ENCODE measurements around the gene HS6ST3. TPM values are rescaled to one million over a fixed set of nuclear protein-coding genes. Genes with fewer than 3 reads are reported as not detected.
"Not testable (repeated sequence)": the region's sequence is repeated elsewhere in the genome, so short reads cannot be mapped to it uniquely, and the experiment has no call there.

HS6ST3 gene
- polyA plus RNA-seq, 6 donors from 2014 or later, result not detected

DNA sequence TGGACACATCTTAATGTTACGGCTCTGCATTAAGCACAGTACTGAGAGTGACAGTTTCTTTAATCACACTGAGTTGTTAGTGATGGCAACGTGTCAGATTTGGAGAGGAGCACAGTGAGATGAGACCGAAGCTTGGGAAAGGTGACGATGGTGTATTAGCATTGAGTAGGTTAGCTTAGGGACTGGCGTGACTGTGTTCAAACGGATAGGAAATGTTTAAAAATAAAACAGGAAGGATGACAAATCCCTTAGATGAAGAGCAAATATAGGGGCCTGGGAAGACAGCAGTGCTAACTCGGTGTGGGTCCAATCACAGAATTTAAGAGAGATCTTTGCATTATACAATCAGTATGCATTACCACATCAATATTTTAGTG lies 384.3 kb downstream of the HS6ST3 start:
- H3K4me1 Mint-ChIP-seq, result no peaks in the 10 kb centered on the region
- no peaks in the 10 kb centered on the region for H3K36me3 Mint-ChIP-seq
- ATAC-seq (ENCODE audit: low read depth in 2 of 2), result no peak
- H3K27ac Mint-ChIP-seq, result peak overlapping the region in 1 of 6 donors; percentile 26
- no peak for DNase-seq
- no peak overlapping the region for H3K4me3 Mint-ChIP-seq
- peaks cover 0 to 16% (median 9%) of the 10 kb centered on the region in 7 donors for H3K9me3 Mint-ChIP-seq
- H3K27me3 Mint-ChIP-seq, result no peaks in the 10 kb centered on the region

DNA sequence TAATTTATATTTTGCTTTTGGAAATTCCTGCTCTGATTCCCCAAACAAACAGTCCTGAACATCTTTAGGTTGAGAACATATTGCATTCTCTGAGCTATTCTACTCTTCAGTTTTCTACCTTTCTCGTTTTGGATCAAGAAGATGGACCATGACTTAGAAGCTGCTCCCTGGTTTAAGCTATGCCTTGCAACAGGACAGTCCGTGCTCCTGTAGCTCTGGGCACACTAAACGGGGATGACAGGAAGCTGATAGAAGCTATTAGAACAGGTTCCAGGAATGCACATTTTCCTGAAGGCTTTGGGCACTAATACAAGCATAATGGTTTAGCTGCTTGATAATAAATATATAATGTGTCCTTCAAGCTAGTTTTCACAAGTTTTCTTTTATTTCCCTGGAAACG lies 385.2 kb downstream of the HS6ST3 start:
- Mint-ChIP-seq H3K27ac (no peak overlapping the region), H3K9me3 (peaks cover 0 to 15% (median 9%) of the 10 kb centered on the region in 7 donors), H3K4me3 (no peak overlapping the region), H3K4me1 (no peaks in the 10 kb centered on the region), H3K36me3 (no peaks in the 10 kb centered on the region), H3K27me3 (no peaks in the 10 kb centered on the region)
- ATAC-seq (ENCODE audit: low read depth in 2 of 2), result no peak
- DNase-seq, result no peak

DNA sequence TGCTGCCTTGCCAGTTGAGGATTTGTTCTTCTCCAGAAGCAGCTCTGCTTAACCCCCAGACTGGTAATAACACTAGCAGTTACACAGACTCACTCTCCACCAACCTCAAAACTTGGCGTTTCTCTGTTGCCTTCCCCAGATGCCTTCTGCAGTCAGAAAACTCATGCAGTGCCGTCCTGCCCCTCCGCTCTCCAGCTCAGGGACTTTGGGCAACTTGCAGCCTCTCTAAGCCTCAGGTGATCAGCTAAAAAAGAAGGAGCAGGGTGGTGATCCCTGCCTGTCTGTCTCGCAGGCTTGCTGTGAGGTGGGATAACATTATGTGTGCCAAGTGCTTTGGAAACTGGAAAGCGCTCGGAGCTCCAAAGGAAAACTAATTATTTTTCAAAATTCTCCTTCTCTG lies 391.6 kb downstream of the HS6ST3 start:
- DNase-seq (no peak), ATAC-seq (ENCODE audit: low read depth in 2 of 2) (no peak)
- no peak overlapping the region for H3K4me3 Mint-ChIP-seq
- H3K4me1 Mint-ChIP-seq, result no peaks in the 10 kb centered on the region
- H3K27me3 Mint-ChIP-seq, result no peaks in the 10 kb centered on the region
- H3K9me3 Mint-ChIP-seq, result peaks cover 0 to 11% (median 7%) of the 10 kb centered on the region in 7 donors
- H3K36me3 Mint-ChIP-seq, result no peaks in the 10 kb centered on the region
- no peak overlapping the region for H3K27ac Mint-ChIP-seq

DNA sequence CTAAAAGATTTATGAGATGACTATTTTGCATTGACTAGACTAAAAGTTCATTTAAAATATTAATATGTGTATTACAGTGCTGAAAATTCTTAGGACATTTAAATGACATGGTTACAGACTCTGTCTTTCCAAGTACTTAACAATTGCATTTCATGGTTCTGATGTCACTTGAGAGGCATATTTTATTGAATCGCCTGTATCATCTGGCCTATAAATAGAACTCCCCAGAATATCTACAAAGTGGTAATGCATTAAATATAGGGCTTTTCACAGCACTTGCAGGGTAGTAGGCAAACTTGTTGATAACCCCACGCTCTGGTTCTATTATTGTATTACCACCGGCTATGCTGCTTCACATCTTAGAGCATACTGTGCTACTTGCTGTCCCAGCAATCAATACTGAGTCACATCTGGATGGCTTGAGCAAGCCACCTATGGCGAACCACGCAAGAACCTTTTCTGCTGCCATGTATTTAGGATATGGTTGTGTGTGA lies 400.6 kb downstream of the HS6ST3 start:
- H3K9me3 Mint-ChIP-seq, result peaks cover 0 to 25% (median 6%) of the 10 kb centered on the region in 7 donors
- no peaks in the 10 kb centered on the region for H3K4me1 Mint-ChIP-seq
- H3K27me3 Mint-ChIP-seq, result no peaks in the 10 kb centered on the region
- H3K4me3 Mint-ChIP-seq, result no peak overlapping the region
- no peaks in the 10 kb centered on the region for H3K36me3 Mint-ChIP-seq
- DNase-seq (no peak), ATAC-seq (ENCODE audit: low read depth in 2 of 2) (no peak)
- no peak overlapping the region for H3K27ac Mint-ChIP-seq

DNA sequence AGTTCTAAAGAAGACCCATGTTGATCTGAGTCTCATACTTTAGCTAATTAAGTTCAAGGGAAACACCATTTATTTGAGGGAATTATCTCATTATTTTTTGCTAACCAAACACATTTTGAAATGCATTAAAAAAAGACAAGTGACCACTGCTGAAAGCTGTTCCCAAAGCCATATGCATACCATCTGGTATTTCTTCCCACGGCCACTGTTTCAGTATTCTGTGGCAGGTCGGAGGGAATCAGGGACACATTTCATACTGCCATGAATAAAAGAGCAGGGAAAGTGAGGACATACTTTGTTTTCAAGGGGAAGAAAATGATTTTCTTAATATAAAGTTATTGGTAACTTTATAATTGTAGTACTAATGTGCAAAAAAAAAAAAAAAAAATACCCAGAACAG lies 401.2 kb downstream of the HS6ST3 start:
- Mint-ChIP-seq H3K4me3 (no peak overlapping the region), H3K27me3 (no peaks in the 10 kb centered on the region), H3K36me3 (no peaks in the 10 kb centered on the region), H3K9me3 (peaks cover 0 to 25% (median 6%) of the 10 kb centered on the region in 7 donors), H3K4me1 (no peaks in the 10 kb centered on the region), H3K27ac (no peak overlapping the region)
- DNase-seq (no peak), ATAC-seq (ENCODE audit: low read depth in 2 of 2) (no peak)

DNA sequence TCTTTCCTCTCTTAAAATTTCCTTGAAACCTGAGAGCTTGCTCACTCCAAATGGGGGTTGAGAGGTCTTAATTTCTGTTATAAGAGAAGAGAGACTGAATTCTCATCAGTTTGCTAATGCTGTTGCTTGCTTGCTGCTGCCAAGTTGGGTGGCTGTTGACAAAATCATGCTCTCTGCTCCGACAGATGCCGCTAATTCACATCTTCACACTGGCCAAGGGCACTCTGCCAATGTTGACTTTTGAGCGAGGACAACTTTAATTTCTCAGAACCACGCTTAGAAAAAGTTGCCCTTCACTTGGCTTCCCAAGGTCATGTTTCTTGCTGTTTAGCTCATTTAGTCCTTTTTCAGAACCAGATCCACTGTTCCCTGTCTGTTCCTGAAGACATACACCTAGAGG lies 402.9 kb downstream of the HS6ST3 start:
- no peak for ATAC-seq (ENCODE audit: low read depth in 2 of 2)
- Mint-ChIP-seq H3K36me3 (no peaks in the 10 kb centered on the region), H3K9me3 (peaks cover 3 to 25% (median 8%) of the 10 kb centered on the region in 7 donors), H3K4me1 (no peaks in the 10 kb centered on the region), H3K27ac (no peak overlapping the region), H3K4me3 (no peak overlapping the region), H3K27me3 (no peaks in the 10 kb centered on the region)
- no peak for DNase-seq

DNA sequence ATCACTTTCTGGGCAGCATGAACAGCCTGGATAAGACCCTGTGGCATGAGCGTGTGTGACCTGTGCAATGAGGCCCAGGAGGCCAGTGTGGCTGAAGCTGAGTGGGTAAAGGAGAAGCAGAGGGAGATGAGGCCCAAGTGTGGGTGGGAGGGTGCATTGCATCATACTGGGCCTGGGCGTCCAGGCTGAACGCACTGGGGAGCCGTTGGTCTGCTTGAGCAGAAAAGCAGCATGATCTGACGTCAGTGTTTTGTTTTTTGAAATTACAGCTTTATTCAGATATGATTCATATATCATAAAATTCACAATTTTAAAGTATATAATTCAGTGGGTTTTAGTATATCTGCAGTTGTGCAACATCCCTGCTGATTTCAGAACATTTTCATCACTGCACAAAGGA lies 409.7 kb downstream of the HS6ST3 start:
- Mint-ChIP-seq H3K27me3 (no peaks in the 10 kb centered on the region), H3K4me3 (no peak overlapping the region), H3K9me3 (peaks cover 5 to 20% (median 8%) of the 10 kb centered on the region in 7 donors), H3K27ac (no peak overlapping the region), H3K4me1 (no peaks in the 10 kb centered on the region), H3K36me3 (no peaks in the 10 kb centered on the region)
- no peak for DNase-seq
- ATAC-seq (ENCODE audit: low read depth in 2 of 2), result no peak

DNA sequence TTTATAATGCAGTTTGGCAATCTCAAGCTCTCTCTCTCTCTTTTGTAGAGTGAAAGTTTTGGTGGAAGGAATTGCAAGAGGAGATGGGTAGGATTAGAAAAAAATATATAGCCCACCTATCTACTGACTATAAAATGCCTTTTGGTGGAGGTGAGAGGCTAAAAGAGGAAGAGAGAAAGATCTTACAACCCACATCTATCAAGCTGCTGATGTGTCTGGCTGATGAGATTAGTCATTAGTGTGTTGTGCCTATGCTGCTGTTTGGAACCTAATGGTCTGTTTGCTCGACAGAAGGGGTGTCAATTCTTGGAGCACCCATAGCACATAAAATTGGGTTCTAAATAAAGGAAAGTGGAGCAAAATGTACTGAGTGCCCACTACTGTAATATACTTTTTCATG lies 411.0 kb downstream of the HS6ST3 start:
- Mint-ChIP-seq H3K4me3 (no peak overlapping the region), H3K9me3 (peaks cover 5 to 16% (median 8%) of the 10 kb centered on the region in 7 donors), H3K4me1 (no peaks in the 10 kb centered on the region), H3K27ac (no peak overlapping the region), H3K36me3 (no peaks in the 10 kb centered on the region), H3K27me3 (no peaks in the 10 kb centered on the region)
- ATAC-seq (ENCODE audit: low read depth in 2 of 2) (no peak), DNase-seq (no peak)

DNA sequence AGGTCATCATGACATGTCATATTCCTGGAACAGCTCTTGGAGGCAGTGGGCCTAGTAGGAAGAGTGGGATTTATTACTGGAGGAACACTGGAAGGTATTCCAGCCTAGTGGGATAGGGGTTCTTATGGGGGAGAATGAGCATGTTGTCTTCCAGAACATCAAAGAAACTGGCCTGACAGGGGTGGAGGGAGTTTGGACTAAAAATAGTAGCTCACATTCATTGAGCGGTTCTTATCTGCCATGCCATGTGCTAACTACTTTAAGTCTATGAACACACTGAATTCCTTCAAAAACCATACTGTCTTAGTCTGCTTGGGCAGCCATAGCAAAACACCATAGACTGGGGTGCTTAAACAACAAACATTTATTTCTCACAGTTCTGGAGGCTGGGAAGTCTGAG lies 413.6 kb downstream of the HS6ST3 start:
- Mint-ChIP-seq H3K27me3 (no peaks in the 10 kb centered on the region), H3K36me3 (no peaks in the 10 kb centered on the region), H3K4me1 (no peaks in the 10 kb centered on the region), H3K9me3 (peaks cover 0 to 16% (median 4%) of the 10 kb centered on the region in 7 donors), H3K4me3 (no peak overlapping the region), H3K27ac (no peak overlapping the region)
- ATAC-seq (ENCODE audit: low read depth in 2 of 2) (no peak), DNase-seq (no peak)

DNA sequence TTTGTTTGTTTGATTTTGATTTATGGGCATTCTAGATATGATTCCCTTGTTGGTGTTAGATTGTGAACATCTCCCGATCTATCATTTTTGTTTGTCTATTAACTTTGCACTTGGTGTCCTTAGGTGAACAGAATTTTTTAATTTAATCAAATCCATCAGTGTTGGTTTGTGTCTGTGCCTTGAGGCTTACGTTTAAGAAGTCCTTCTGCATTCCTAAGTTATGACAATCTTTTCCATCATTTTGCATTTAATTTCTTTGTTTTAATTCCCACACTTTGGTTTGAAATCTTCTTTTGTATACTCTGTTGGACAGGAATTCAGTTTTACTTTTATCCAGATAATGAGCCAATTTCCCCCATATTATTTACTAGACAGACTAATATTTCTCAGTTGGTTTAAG lies 421.7 kb downstream of the HS6ST3 start:
- no peak for ATAC-seq (ENCODE audit: low read depth in 2 of 2)
- no peak for DNase-seq
- Mint-ChIP-seq H3K9me3 (peaks cover 0 to 9% (median 0%) of the 10 kb centered on the region in 7 donors), H3K27ac (no peak overlapping the region), H3K4me1 (no peaks in the 10 kb centered on the region), H3K4me3 (no peak overlapping the region), H3K27me3 (no peaks in the 10 kb centered on the region), H3K36me3 (no peaks in the 10 kb centered on the region)

DNA sequence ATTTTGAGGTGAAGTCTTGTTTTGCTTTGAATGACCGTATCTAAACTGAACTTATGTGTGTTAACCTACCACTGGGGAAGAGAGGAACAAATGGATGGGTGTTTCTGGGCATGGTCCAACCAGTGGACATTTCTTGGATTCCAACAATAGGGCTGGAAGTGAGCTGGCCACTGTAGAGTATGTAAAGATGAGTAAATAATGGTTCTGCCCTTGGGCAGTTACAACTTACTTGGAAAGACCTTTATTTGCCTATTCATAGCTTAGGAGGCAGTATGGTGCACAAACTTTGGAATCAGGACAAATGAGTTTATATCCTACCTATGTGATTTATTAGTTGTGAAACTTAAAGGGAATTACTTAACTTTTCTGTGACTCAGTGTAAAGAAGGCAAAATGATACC lies 429.5 kb downstream of the HS6ST3 start:
- no peak overlapping the region for H3K27ac Mint-ChIP-seq
- H3K4me3 Mint-ChIP-seq, result no peak overlapping the region
- no peak for ATAC-seq (ENCODE audit: low read depth in 2 of 2)
- no peaks in the 10 kb centered on the region for H3K36me3 Mint-ChIP-seq
- H3K4me1 Mint-ChIP-seq, result no peaks in the 10 kb centered on the region
- H3K27me3 Mint-ChIP-seq, result no peaks in the 10 kb centered on the region
- DNase-seq, result no peak
- H3K9me3 Mint-ChIP-seq, result peaks cover 0 to 11% (median 7%) of the 10 kb centered on the region in 7 donors

DNA sequence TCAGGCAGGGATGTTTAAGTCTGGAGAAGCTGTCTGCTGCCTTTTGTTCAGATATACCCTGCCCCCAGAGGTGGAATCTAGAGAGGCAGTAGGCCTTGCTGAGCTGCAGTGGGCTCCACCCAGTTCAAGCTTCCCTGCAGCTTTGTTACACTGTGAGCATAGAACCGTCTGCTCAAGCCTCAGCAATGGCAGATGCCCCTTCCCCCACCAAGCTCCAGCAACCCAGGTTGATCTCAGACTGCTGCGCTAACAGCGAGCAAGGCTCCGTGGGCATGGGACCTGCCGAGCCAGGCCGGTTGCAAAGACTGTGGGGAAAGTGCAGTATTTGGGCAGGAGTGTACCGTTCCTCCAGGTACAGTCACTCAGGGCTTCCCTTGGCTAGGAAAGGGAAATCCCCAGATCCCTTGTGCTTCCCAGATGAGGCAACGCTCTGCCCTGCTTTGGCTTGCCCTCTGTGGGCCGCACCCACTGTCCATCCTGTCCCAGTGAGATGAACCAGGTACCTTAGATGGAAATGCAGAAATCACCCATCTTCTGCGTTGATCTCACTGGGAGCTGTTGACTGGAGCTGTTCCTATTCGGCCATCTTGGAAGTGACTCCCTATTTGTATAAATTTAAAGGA lies 434.6 kb downstream of the HS6ST3 start:
- H3K36me3 Mint-ChIP-seq; H3K27ac Mint-ChIP-seq; H3K27me3 Mint-ChIP-seq; H3K4me1 Mint-ChIP-seq; ATAC-seq (ENCODE audit: low read depth in 2 of 2); H3K4me3 Mint-ChIP-seq; DNase-seq: not testable (repeated sequence)
- peaks cover 0 to 14% (median 6%) of the 10 kb centered on the region in 7 donors for H3K9me3 Mint-ChIP-seq

DNA sequence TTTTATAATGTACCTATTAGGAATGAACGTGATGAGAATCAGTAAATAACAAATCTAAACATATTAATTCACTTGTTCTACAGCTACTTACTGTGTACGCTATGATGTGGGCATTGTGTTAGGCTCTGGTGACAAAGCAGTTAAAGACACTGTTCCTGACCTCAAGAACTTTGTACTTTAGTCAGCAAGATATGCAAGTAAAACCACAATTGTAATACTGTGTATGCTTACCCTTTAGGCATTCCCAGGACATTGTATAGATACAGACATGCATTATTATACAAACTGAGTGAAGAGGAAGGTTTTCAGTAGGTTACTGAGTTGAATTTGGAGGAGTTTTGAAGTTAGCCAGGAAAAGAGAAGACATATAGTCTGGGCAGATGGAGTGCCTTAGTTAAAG lies 435.8 kb downstream of the HS6ST3 start:
- no peak for ATAC-seq (ENCODE audit: low read depth in 2 of 2)
- no peaks in the 10 kb centered on the region for H3K36me3 Mint-ChIP-seq
- H3K4me3 Mint-ChIP-seq, result no peak overlapping the region
- H3K9me3 Mint-ChIP-seq, result peaks cover 0 to 15% (median 8%) of the 10 kb centered on the region in 7 donors
- DNase-seq, result no peak
- no peaks in the 10 kb centered on the region for H3K4me1 Mint-ChIP-seq
- no peaks in the 10 kb centered on the region for H3K27me3 Mint-ChIP-seq
- H3K27ac Mint-ChIP-seq, result no peak overlapping the region

DNA sequence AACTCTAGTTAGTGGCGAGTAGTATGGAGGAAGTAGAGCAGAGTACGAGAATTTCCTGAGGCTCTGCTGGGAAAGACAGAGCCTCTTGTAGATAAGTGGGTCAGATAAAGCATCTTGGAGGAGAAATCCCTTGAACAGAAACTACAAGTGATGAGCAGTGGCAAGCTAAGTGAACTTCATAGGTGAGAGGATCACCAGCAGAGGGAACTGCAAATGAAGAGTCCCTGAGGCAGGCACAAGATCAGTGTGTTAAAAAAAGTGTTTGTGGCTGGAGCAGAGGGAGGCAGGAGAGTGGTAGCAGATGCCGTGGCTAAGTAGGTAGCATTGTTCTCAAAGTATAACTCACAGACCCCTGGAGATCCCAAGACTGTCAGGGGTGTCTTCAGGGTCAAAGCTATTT lies 437.6 kb downstream of the HS6ST3 start:
- Mint-ChIP-seq H3K4me1 (no peaks in the 10 kb centered on the region), H3K9me3 (peaks cover 0 to 14% (median 8%) of the 10 kb centered on the region in 7 donors), H3K4me3 (no peak overlapping the region), H3K27me3 (no peaks in the 10 kb centered on the region), H3K27ac (no peak overlapping the region), H3K36me3 (no peaks in the 10 kb centered on the region)
- ATAC-seq (ENCODE audit: low read depth in 2 of 2) (no peak), DNase-seq (no peak)

DNA sequence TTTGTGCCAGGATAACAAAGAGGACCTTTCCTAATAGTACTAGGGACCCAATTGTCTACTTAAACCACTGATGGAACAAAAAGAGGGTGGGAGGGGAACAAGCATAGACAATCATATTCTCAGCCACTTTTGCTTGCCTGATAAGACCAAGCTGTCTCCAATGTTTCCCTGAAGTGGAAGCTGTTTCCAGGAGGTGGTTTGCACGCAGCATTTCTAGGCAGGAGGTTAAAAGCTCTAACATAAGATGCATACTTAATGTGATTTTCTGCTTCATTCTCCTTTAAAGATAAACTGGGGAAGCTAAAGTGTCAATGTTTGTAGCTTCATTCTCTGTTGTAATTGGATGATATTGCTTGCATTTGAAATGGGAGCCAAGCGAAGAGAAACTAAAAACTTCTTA lies 442.9 kb downstream of the HS6ST3 start:
- DNase-seq, result no peak
- Mint-ChIP-seq H3K36me3 (no peaks in the 10 kb centered on the region), H3K4me1 (no peaks in the 10 kb centered on the region), H3K27ac (peak overlapping the region in 1 of 6 donors; percentile 32), H3K9me3 (peaks cover 0 to 15% (median 4%) of the 10 kb centered on the region in 7 donors), H3K27me3 (no peaks in the 10 kb centered on the region), H3K4me3 (no peak overlapping the region)
- no peak for ATAC-seq (ENCODE audit: low read depth in 2 of 2)
